ENCODE measurements around the gene RASL12. TPM values are rescaled to one million over a fixed set of nuclear protein-coding genes. Genes with fewer than 3 reads are reported as not detected.

Gene RASL12
- total RNA-seq, 1 experiment from 2014 or later, result 0.67 TPM

DNA sequence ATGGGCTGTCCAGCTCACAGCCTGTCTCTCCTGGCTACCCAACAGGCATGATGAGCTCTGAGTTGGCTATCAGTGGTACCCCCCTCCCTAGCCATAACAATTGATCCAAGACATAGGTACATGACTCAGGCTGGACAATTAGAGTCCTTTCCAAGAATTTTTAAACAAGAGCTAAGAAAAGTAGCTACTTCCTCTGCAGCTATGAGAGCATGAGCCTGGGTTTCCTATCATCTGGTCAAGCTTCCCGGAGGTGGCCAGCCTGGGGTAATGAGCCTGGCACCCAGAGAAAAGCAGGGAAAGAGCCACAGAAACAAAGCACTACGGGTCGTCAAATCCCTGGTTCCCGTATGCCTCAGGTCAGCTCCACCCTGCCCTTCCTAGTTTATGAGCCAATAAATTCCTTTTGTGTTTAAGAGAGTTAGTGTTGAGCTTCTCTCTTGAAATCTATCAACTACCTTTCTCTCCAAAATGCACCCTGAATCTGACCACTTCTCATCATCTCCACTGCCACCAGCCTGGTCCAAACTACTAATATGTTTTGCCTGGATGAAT lies 24.9 kb downstream of the RASL12 start:
- in situ Hi-C loops (cut with HindIII; ENCODE audit: low pct_unique_long_range_greater_than_20kb, low sequenced_read_pairs) (no loop called here), intact Hi-C loops (cut with micrococcal nuclease; ENCODE audit: unreplicated experiment) (no loop called here)
- no peaks in the 10 kb centered on the region for H3K9me3 ChIP-seq (ENCODE audit: control insufficient read depth, insufficient read depth, low read depth, low read length)
- ChIA-PET POLR2A (no interaction called here), CTCF (no interaction called here)
- no peak overlapping the region; the same call in 1 of the 2 replicates for H3K27ac ChIP-seq (ENCODE audit: low read length)
- H3K36me3 ChIP-seq (ENCODE audit: control insufficient read depth, insufficient read depth, low read length), result no peaks in the 10 kb centered on the region
- H3K27me3 ChIP-seq (ENCODE audit: control insufficient read depth, insufficient read depth, low read length), result no peaks in the 10 kb centered on the region
- no peak for ATAC-seq
- BruUV-seq (replicated peaks), result no TSS peak
- DNase-seq (ENCODE audit: low read depth, low spot score), result no peak
- TF ChIP-seq SIN3A (IDR thresholded peaks at IDR 0.05; ENCODE audit: borderline replicate concordance, insufficient read depth, low read depth, low read length), result no peak
- no peak overlapping the region for H3K4me3 ChIP-seq (ENCODE audit: low read depth in 2 of 2, low read length in 2 of 2)
- no peaks in the 10 kb centered on the region; the same call in 1 of the 2 replicates for H3K4me1 ChIP-seq (ENCODE audit: control insufficient read depth, insufficient read depth, low read length)

DNA sequence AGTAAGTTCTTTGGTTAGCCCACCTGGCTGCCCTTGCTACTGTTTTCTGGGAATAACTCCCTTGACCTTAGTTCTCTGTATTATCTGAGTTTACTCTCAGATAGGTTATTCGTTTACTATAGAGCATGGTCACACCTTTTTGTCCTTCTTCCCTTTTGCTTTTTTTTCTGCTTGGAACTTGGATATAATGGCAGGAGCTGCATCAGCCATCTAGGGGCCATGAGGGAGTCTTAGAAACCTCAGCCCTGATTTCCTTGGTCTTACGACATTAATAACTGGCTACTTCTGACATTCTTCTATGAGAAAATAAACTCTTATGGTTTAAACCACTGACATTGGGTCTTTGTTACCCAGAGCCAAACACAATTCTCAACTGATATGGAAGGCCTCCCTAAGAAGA lies 26.0 kb downstream of the RASL12 start:
- POLR2A ChIA-PET, result no interaction called here
- H3K9me3 ChIP-seq (ENCODE audit: control insufficient read depth, insufficient read depth, low read depth, low read length), result no peaks in the 10 kb centered on the region
- TF ChIP-seq CTCF (IDR thresholded peaks at IDR 0.05) (no peak), REST (IDR thresholded peaks at IDR 0.05; ENCODE audit: insufficient read depth in 1 of 2, low read depth in 2 of 2, low read length in 1 of 2) (no peak), POLR2AphosphoS5 (IDR thresholded peaks at IDR 0.05; ENCODE audit: low read depth, low read length) (no peak), TCF7L2 (IDR thresholded peaks at IDR 0.05; ENCODE audit: low read depth, low read length) (no peak), SIN3A (IDR thresholded peaks at IDR 0.05; ENCODE audit: borderline replicate concordance, insufficient read depth, low read depth, low read length) (no peak)
- intact Hi-C loops (cut with micrococcal nuclease; ENCODE audit: unreplicated experiment) (no loop called here), in situ Hi-C loops (cut with HindIII; ENCODE audit: low pct_unique_long_range_greater_than_20kb, low sequenced_read_pairs) (no loop called here)
- H3K36me3 ChIP-seq (ENCODE audit: control insufficient read depth, insufficient read depth, low read length), result no peaks in the 10 kb centered on the region
- DNase-seq (ENCODE audit: low read depth, low spot score) (no peak), ATAC-seq (no peak)
- CTCF ChIA-PET, result interaction anchor here (0.7 kb wide), 1 partner anchor 244 kb away, joined by 3 read pairs; no protein-coding TSS in a partner anchor
- no peaks in the 10 kb centered on the region; the same call in 1 of the 2 replicates for H3K4me1 ChIP-seq (ENCODE audit: control insufficient read depth, insufficient read depth, low read length)
- BruUV-seq (replicated peaks), result no TSS peak
- H3K27ac ChIP-seq (ENCODE audit: low read length), result no peak overlapping the region
- H3K27me3 ChIP-seq (ENCODE audit: control insufficient read depth, insufficient read depth, low read length), result no peaks in the 10 kb centered on the region
- no peak overlapping the region for H3K4me3 ChIP-seq (ENCODE audit: low read depth in 2 of 2, low read length in 2 of 2)

DNA sequence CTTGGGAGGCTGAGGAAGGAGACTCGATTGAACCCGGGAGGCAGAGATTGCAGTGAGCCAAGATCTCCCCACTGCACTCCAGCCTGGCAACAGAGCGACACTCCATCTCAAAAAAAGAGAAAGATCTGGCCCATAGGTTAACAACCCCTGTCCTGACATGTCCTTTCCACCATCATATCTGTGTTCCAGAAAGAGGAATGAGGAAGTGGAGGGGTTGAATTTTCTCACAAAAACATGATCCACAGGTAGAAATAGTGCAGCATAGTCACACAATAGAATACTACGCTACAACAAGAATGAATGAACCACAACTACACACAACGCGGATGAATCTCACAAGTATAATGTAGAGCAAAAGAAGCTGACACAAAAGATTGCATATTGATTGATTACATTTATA lies 27.3 kb downstream of the RASL12 start:
- ChIA-PET CTCF (no interaction called here), POLR2A (no interaction called here)
- ATAC-seq, result no peak
- H3K27ac ChIP-seq (ENCODE audit: low read length), result no peak overlapping the region
- no peaks in the 10 kb centered on the region; the same call in 1 of the 2 replicates for H3K4me1 ChIP-seq (ENCODE audit: control insufficient read depth, insufficient read depth, low read length)
- BruUV-seq (replicated peaks), result no TSS peak
- no peak for DNase-seq (ENCODE audit: low read depth, low spot score)
- H3K36me3 ChIP-seq (ENCODE audit: control insufficient read depth, insufficient read depth, low read length), result no peaks in the 10 kb centered on the region
- intact Hi-C loops (cut with micrococcal nuclease; ENCODE audit: unreplicated experiment) (no loop called here), in situ Hi-C loops (cut with HindIII; ENCODE audit: low pct_unique_long_range_greater_than_20kb, low sequenced_read_pairs) (no loop called here)
- H3K27me3 ChIP-seq (ENCODE audit: control insufficient read depth, insufficient read depth, low read length), result no peaks in the 10 kb centered on the region
- no peak overlapping the region for H3K4me3 ChIP-seq (ENCODE audit: low read depth in 2 of 2, low read length in 2 of 2)
- no peak for TF ChIP-seq POLR2AphosphoS5 (IDR thresholded peaks at IDR 0.05; ENCODE audit: low read depth, low read length)
- no peak for TF ChIP-seq CTCF (IDR thresholded peaks at IDR 0.05)
- TF ChIP-seq REST (IDR thresholded peaks at IDR 0.05; ENCODE audit: insufficient read depth in 1 of 2, low read depth in 2 of 2, low read length in 1 of 2), result no peak
- no peak for TF ChIP-seq SIN3A (IDR thresholded peaks at IDR 0.05; ENCODE audit: borderline replicate concordance, insufficient read depth, low read depth, low read length)
- no peak for TF ChIP-seq TCF7L2 (IDR thresholded peaks at IDR 0.05; ENCODE audit: low read depth, low read length)
- no peaks in the 10 kb centered on the region for H3K9me3 ChIP-seq (ENCODE audit: control insufficient read depth, insufficient read depth, low read depth, low read length)

Data from Panc1 (cell line).